Heart right ventricle (tissue), 16 donors: ENCODE measurements around the gene TRAK1. TPM values are rescaled to one million over a fixed set of nuclear protein-coding genes. Genes with fewer than 3 reads are reported as not detected.
A peak's percentile ranks its signal among the peaks of the same experiment; 100 is the strongest.

ENCODE experiments used
- ATAC-seq, 8 donors: fragments of 200-7000 bp; cut with Tn5 transposase; one replicate each; pipeline ENCODE4 v1.9.1; 2020; ENCODE audit warnings: mild to moderate bottlenecking in 8 of 8, moderate library complexity in 8 of 8, moderate number of reproducible peaks in 1 of 8
- DNase-seq, 2 donors: peaks; one replicate each; pipeline ENCODE4 v3.0.0-alpha.2; 2020
- H3K27ac ChIP-seq, 10 donors: fragments of 200-600 bp; sonication (generic) in 2 of 10; one replicate each; pipeline versions ENCODE4 v1.5.0 to v1.8.0; 2020 to 2022; ENCODE audit warnings: mild to moderate bottlenecking in 3 of 10
- H3K27me3 ChIP-seq, 7 donors: fragments of 200-600 bp; one replicate each; pipeline ENCODE4 v1.8.0; 2021 to 2022; ENCODE audit warnings: mild to moderate bottlenecking in 2 of 7
- H3K36me3 ChIP-seq, 9 donors: fragments of 200-600 bp; sonication (generic) in 1 of 9; one replicate each; pipeline versions ENCODE4 v1.5.0 to v1.8.0; 2020 to 2022; ENCODE audit warnings: mild to moderate bottlenecking in 2 of 9
- H3K4me1 ChIP-seq, 9 donors: fragments of 200-600 bp; sonication (generic) in 1 of 9; one replicate each; pipeline versions ENCODE4 v1.5.0 to v1.8.0; 2020 to 2022; ENCODE audit warnings: mild to moderate bottlenecking in 4 of 9
- H3K4me3 ChIP-seq, 10 donors: fragments of 200-600 bp; sonication (generic) in 2 of 10; one replicate each; pipeline versions ENCODE4 v1.5.0 to v1.8.0; 2020 to 2022; ENCODE audit warnings: mild to moderate bottlenecking in 7 of 10, moderate library complexity in 2 of 10
- H3K9me3 ChIP-seq, 11 donors: fragments of 200-600 bp in 10 of 11; sonication (generic) in 2 of 11; one replicate each; pipeline versions ENCODE4 v1.5.0 to v1.8.0; 2013 to 2022; ENCODE audit warnings: mild to moderate bottlenecking in 2 of 11, control low read depth in 1 of 11, moderate library complexity in 1 of 11
- WGBS, 2 donors: extraction: QIAGEN DNeasy Blood & Tissue Kit; methylation state at CpG; one replicate each; pipeline ENCODE4 v1.1.7; 2013; ENCODE audit warnings: inconsistent platforms in 1 of 2; 5-methylcytosine and 5-hydroxymethylcytosine counted together
- intact Hi-C, 10 donors: fragments of 100-400 bp; cut with DNase I; formaldehyde crosslinking; loops; one replicate each; pipeline versions ENCODE4 v1.11.1 to v1.14.2; 2022
- polyA plus RNA-seq, 2 donors: library from polyadenylated mRNA; stranded (reverse); fragments of 200-250 nt; gene quantifications; one replicate each; pipeline ENCODE4 v1.2.3, GENCODE V29; 2013
- total RNA-seq, 10 donors: library from RNA; stranded (reverse); fragmentation: NEBNext Ultra II Directional in 3 of 10; extraction: Animal tissue kit (Norgen Biotek cat#: 25700) in 3 of 10; gene quantifications; one replicate each; pipeline versions ENCODE4 v1.2.1 to v1.2.4, GENCODE V29; 2021 to 2023
- TF ChIP-seq, protein P1 (sequence below), 9 donors: fragments of 200-600 bp; sonication (generic) in 2 of 9; IDR thresholded peaks; one replicate each; pipeline versions ENCODE4 v1.5.0 to v1.8.0; 2021 to 2022; ENCODE audit warnings: antibody characterized with exemption in 9 of 9, mild to moderate bottlenecking in 5 of 9, moderate library complexity in 1 of 9
- donor health status: Arrhythmogenic right ventricular cardiomyopathy.
- donor health status: ischemic (EF 13 %, LVEDD 7.1; RV severe dilation, severe dysfunction).
- donor health status: healthy with polysubstance abuse.
- donor health status: DM: no; HTN: yes; CAD: no.
- donor health status: DM: no; HTN: no; CAD: no.
- donor health status: ischemic (EF 25% LVEDD 6.9; RV normal size, moderate dysfunction).
- donor health status: ischemic (EF 25% LVEDD 5.7; RV mildly dilated, moderate dysfunction).
- donor health status: healthy.
- donor health status: DM: yes; HTN: yes; CAD: no.
- donor health status: Ischemic cardiomyopathy.
- donor health status: ischemic (EF 35%, LVEDD 5.7; RV mildly dilated, moderate dysfunction).
- donor health status: nonischemic (EF 11% LVEDD 7.7; RV severe dilation, severe dysfunction).
- donor health status: DM: yes; HTN: yes; CAD: no.
- donor health status: PGD.
- donor health status: ischemic (EF 29% LVEDD 5.4; RV normal size, mild dysfunction).
- donor health status: nonischemic (EF 23%, LVEDD 6.1; RV moderate dilation, normal function).

Gene TRAK1
- total and polyA plus RNA-seq, 12 donors: 35.5 to 423 (median 303) TPM

DNA sequence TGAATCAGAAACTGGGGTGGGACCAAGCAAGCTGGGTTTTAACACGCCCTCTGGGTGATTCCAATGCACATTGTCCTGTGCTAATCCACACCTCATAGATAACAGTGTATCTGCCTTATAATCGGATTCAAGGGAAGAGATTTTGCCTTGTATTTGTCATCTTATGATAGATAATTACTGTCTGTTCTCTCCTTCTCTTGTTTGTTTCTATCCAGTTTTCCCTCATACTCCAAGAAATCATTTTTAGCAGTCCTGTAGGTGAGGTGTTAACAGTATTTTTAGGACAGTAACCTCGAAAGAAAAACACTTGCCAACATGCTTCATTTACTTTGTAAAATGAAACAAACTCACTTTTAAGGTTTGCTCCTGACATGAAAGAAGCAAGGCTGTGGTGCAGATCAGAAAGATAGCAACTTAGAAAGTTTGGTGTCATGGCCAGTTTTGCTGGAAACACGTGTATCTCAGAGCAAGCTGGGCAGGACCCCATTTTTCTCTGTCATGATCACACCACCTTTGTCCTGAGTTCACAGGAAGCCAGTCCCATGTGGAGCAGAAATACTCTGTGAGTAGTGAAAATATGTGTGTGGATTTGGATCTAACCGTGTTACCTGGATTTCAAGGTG is 72.6 kb downstream of the TRAK1 start:
- TF ChIP-seq, protein P1, sequence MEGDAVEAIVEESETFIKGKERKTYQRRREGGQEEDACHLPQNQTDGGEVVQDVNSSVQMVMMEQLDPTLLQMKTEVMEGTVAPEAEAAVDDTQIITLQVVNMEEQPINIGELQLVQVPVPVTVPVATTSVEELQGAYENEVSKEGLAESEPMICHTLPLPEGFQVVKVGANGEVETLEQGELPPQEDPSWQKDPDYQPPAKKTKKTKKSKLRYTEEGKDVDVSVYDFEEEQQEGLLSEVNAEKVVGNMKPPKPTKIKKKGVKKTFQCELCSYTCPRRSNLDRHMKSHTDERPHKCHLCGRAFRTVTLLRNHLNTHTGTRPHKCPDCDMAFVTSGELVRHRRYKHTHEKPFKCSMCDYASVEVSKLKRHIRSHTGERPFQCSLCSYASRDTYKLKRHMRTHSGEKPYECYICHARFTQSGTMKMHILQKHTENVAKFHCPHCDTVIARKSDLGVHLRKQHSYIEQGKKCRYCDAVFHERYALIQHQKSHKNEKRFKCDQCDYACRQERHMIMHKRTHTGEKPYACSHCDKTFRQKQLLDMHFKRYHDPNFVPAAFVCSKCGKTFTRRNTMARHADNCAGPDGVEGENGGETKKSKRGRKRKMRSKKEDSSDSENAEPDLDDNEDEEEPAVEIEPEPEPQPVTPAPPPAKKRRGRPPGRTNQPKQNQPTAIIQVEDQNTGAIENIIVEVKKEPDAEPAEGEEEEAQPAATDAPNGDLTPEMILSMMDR (IDR thresholded peaks at IDR 0.05): no peak
- peaks cover 33 to 100% (median 83%) of the 10 kb centered on the region in 9 donors for H3K4me1 ChIP-seq
- no peak overlapping the region for H3K27ac ChIP-seq
- WGBS, 2 donors: 67% methylated on average over 5 of the region's 5 CpGs
- intact Hi-C loops: no loop called here
- no peaks in the 10 kb centered on the region for H3K9me3 ChIP-seq
- DNase-seq: no peak
- H3K36me3 ChIP-seq: no peaks in the 10 kb centered on the region
- ATAC-seq: no peak
- no peaks in the 10 kb centered on the region for H3K27me3 ChIP-seq
- H3K4me3 ChIP-seq: no peak overlapping the region

GRCh38 chr3:42164656-42165055 is 73.5 kb downstream of the TRAK1 start:
- no peak for ATAC-seq
- WGBS, 2 donors: 82 to 84% methylated on average over 2 of the region's 2 CpGs
- intact Hi-C loops: no loop called here

DNA sequence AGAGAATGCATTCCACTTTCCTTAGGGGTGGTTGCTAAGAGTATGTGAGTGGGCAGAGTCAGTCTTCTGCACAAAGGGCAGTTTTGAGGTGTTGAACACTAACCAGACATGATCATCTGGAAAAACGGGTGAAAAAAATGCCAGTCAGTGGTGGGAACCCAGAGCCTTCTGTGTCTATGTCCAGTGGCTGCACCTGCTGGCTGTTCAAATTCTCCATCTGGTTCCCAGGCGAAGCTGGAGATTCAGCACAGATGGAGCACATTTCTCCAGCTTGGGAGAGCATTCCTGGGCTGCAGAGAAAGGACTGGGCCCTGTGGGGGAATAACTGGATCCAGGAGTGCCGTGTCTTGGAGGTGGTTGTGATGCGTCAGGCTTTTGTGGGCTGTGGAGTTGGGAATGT is 74.1 kb downstream of the TRAK1 start:
- Histone ChIP-seq H3K27me3 (no peaks in the 10 kb centered on the region), H3K4me1 (peaks cover 24 to 98% (median 70%) of the 10 kb centered on the region in 9 donors), H3K4me3 (no peak overlapping the region), H3K27ac (no peak overlapping the region), H3K36me3 (no peaks in the 10 kb centered on the region), H3K9me3 (no peaks in the 10 kb centered on the region)
- intact Hi-C loops: no loop called here
- 86 to 92% methylated on average over 4 of the region's 4 CpGs for WGBS, 2 donors
- no peak for DNase-seq
- ATAC-seq: no peak
- TF ChIP-seq, protein P1 (IDR thresholded peaks at IDR 0.05): no peak

More at GRCh38 chr3:42164656-42165055, 73.5 kb downstream of the TRAK1 start:
- no peak overlapping the region for H3K4me3 ChIP-seq
- TF ChIP-seq, protein P1 (IDR thresholded peaks at IDR 0.05): no peak
- no peaks in the 10 kb centered on the region for H3K36me3 ChIP-seq
- no peaks in the 10 kb centered on the region for H3K9me3 ChIP-seq
- no peaks in the 10 kb centered on the region for H3K27me3 ChIP-seq
- H3K4me1 ChIP-seq: peaks cover 28 to 98% (median 76%) of the 10 kb centered on the region in 9 donors
- DNase-seq: no peak
- H3K27ac ChIP-seq: peak overlapping the region in 1 of 10 donors; percentile 28

- intact Hi-C loops: no loop called here
- WGBS, 2 donors: 42 to 59% methylated on average over 3 of the region's 3 CpGs
- peak overlapping the region in 4 of 10 donors; percentile 5 to 60 (median 12) for H3K27ac ChIP-seq
- TF ChIP-seq, protein P1 (IDR thresholded peaks at IDR 0.05): no peak
- peaks cover 19 to 98% (median 64%) of the 10 kb centered on the region in 9 donors for H3K4me1 ChIP-seq
- H3K4me3 ChIP-seq: no peak overlapping the region
- no peak for DNase-seq
- no peaks in the 10 kb centered on the region for H3K9me3 ChIP-seq
- ATAC-seq: peak in 4 of 8 donors; percentile 14 to 39 (median 26)
- no peaks in the 10 kb centered on the region for H3K27me3 ChIP-seq
- no peaks in the 10 kb centered on the region for H3K36me3 ChIP-seq
These were observed 75.1 kb downstream of the TRAK1 start for GRCh38 chr3:42166214-42166613.
